GM13976 (cell line): Measurements from ENCODE around the gene ZBTB9.

ENCODE experiments used
- DNase-seq: peaks from one replicate; pipeline ENCODE4 v3.0.0; 2012; ENCODE audit warnings: low spot score
- in situ Hi-C: fragments of 300-500 bp; cut with MboI; formaldehyde crosslinking; loops from one replicate; pipeline ENCODE4 v1.12.0; 2022; ENCODE audit warnings: low sequenced_read_pairs, mixed read lengths, inconsistent platforms; ENCODE audit not compliant: unreplicated experiment
- TF ChIP-seq, protein P1 (sequence below): IDR thresholded peaks from 2 replicates; pipeline ENCODE4 v1.5.1; 2012; ENCODE audit warnings: borderline replicate concordance, mild to moderate bottlenecking; ENCODE audit not compliant: insufficient read depth; ENCODE audit errors: extremely low read depth, missing control alignments, control extremely low read depth

ZBTB9 gene

DNA sequence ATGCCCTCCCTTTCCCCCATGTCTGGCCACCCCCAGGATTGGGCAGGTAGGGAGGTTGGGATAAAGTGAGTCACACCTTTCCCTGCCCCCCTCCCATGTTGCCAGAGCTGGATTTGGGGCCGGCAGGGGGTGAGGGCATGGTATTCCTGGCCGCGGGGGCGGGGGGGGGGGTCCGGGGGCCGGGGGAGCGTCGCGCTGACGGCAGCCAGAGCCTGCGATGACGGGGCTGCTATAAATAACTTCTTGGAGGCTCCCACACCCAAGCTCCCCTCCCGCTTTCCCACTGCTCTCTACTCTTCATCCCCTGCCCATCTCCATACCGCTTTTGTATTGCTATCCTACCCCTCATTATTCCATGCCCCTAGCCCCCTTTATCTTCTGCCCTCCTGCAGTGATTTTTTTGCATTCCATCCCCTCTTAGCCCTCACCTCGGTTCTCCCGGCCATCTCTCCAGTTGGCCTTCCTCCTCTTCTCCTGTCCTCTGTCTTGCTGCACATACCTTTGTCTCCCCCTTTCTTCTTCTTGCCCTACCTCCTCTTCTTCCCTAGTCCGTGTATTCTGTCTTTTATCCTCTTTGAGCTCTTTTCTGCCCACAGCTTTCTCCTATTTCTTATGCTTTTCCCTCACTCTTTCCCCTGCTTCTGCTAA is 20.7 kb upstream of the ZBTB9 start:
- in situ Hi-C loops: no loop called here
- no peak for DNase-seq
- TF ChIP-seq, protein P1, sequence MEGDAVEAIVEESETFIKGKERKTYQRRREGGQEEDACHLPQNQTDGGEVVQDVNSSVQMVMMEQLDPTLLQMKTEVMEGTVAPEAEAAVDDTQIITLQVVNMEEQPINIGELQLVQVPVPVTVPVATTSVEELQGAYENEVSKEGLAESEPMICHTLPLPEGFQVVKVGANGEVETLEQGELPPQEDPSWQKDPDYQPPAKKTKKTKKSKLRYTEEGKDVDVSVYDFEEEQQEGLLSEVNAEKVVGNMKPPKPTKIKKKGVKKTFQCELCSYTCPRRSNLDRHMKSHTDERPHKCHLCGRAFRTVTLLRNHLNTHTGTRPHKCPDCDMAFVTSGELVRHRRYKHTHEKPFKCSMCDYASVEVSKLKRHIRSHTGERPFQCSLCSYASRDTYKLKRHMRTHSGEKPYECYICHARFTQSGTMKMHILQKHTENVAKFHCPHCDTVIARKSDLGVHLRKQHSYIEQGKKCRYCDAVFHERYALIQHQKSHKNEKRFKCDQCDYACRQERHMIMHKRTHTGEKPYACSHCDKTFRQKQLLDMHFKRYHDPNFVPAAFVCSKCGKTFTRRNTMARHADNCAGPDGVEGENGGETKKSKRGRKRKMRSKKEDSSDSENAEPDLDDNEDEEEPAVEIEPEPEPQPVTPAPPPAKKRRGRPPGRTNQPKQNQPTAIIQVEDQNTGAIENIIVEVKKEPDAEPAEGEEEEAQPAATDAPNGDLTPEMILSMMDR: no peak

DNA sequence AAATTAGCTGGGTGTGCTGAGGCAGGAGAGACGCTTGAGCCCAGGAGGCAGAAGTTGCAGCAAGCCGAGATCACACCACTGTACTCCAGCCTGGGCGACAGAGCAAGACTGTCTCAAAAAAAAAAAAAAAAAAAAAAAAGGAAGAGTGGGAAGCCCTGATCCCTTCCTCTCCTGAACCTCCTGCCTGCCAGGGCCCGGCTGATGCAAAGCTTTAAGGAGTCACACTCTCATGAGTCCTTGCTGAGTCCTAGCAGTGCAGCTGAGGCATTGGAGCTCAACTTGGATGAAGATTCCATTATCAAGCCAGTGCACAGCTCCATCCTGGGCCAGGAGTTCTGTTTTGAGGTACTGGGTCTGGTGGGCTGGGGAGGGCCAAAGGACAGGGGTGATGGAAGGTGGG is 19.4 kb upstream of the ZBTB9 start:
- TF ChIP-seq, protein P1: no peak
- in situ Hi-C loops: no loop called here
- DNase-seq: no peak

DNA sequence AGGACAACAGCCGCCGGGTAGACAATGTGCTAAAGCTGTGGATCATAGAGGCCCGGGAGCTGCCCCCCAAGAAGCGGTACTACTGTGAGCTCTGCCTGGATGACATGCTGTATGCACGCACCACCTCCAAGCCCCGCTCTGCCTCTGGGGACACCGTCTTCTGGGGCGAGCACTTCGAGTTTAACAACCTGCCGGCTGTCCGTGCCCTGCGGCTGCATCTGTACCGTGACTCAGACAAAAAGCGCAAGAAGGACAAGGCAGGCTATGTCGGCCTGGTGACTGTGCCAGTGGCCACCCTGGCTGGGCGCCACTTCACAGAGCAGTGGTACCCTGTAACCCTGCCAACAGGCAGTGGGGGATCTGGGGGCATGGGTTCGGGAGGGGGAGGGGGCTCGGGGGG is 16.7 kb upstream of the ZBTB9 start:
- TF ChIP-seq, protein P1: no peak
- peak; percentile 9 for DNase-seq
- in situ Hi-C loops: no loop called here

DNA sequence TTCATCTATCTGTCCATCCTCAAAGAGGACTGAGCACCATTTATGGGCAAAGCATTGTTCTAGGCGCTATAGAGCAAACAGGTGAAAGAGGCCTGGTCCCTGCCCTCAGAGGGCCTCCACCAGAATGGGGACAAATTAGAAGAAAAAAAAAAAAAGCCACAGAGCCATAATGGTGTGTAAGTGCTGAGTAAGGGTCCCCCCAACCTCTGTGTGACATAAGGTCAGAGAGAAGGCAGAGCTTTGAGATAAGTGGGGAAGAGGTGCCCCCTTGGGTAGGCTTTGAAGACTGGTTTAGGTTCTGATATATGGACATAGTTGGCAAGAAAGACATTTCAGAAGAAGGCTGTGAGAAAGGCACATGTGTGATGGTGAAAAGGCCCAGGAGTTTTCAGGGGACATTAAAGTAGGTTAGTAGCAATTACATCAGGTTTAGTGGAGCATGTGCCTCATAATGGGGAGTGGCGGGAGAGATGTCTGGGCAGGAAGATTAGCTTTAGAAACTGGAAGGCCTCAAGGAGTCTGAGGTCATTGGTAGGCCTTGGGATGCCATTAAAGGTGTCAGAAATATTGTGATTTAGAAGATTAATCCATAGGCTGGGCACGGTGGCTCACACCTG is 15.3 kb upstream of the ZBTB9 start:
- TF ChIP-seq, protein P1: no peak
- in situ Hi-C loops: no loop called here

DNA sequence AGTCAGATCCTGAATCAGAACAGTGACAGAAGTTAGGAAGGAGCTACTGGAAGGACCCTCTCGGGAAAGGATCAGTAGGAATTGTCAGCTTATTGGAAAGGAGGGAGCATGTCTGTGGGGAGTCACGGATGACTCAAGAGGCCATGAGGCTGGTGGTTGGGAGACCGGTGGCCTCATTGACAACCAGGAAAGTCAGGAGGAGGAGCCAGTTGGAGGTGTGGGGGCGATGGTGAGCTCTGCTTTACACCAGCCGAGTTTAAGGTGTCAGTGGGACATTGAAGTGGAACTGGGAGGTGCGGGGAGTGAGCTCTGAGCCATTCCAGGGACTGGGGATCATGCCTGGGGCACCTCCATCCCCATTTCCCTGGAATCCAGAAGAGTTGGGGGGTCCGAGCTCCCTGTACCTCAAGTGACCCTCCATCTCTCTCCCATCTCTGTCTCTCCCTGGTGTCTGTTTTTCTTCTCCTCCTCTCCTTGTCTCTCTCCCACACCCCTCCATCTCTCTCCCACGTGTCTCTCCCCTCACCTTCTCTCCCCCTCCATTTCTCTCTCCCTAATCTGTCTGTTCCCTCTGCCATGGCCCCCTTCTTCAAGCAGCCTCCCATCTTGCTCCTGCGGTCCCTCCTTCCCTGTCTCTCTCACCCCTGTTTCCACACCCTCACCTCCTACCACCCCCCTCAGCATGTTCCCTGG is 14.3 kb upstream of the ZBTB9 start:
- TF ChIP-seq, protein P1: no peak
- peak; percentile 15 for DNase-seq
- in situ Hi-C loops: no loop called here

More for the DNA sequence above, 15.3 kb upstream of the ZBTB9 start:
- peak; percentile 10 for DNase-seq

DNA sequence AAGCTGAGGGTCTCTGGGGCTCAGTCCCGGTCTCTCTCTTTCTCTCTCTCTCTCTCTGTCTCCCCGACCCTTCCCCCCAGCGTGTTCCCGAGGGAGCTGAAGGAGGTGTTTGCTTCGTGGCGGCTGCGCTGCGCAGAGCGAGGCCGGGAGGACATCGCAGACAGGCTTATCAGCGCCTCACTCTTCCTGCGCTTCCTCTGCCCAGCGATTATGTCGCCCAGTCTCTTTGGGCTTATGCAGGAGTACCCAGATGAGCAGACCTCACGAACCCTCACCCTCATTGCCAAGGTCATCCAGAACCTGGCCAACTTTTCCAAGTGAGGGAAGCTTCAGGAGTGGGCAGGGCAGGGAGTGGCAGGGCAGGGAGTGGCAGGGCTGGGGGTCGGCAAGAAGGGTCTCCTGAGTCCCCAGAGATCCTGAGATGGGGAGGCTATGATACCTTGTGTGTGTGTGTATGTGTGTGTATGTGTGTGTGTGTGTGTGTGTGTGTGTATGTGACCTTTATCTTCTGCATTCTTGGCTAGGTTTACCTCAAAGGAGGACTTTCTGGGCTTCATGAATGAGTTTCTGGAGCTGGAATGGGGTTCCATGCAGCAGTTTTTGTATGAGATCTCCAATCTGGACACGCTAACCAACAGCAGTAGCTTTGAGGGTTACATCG is 13.6 kb upstream of the ZBTB9 start:
- TF ChIP-seq, protein P1: no peak
- in situ Hi-C loops: no loop called here

More for the DNA sequence above, 13.6 kb upstream of the ZBTB9 start:
- DNase-seq: peak; percentile 9
